H1 (cell line): Measurements from ENCODE around the gene NELL1.

Experiments used
- JUND ChIP-seq: IDR thresholded peaks from 2 replicates; pipeline ENCODE4 v1.6.1; 2011; ENCODE audit warnings: mild to moderate bottlenecking, improper control_type of control experiment, low read length
- SIN3A ChIP-seq, 2 experiments: IDR thresholded peaks in 1 of 2; conservative IDR thresholded peaks in 1 of 2; 2 replicates each; pipeline ENCODE4 v1.6.1; 2011 to 2012; ENCODE audit warnings: low read length in 2 of 2, improper control_type of control experiment in 1 of 2, low read depth in 1 of 2, mild to moderate bottlenecking in 1 of 2
- ZNF274 ChIP-seq: IDR thresholded peaks from 2 replicates; pipeline ENCODE4 v1.7.0; 2012; ENCODE audit warnings: low read length, borderline replicate concordance; ENCODE audit errors: extremely low read depth
- TF ChIP-seq, protein P1 (sequence below): IDR thresholded peaks from 2 replicates; pipeline ENCODE4 v1.6.1; 2011; ENCODE audit warnings: low read length, improper control_type of control experiment
- TF ChIP-seq, protein P2 (sequence below), 3 experiments: IDR thresholded peaks; 1 replicate in 2 of 3; 2 replicates in 1 of 3; pipeline versions ENCODE4 v1.5.1 to v1.6.1; 2011; ENCODE audit warnings: low read length in 3 of 3, mild to moderate bottlenecking in 3 of 3, inconsistent platforms in 2 of 3, low read depth in 1 of 3, moderate library complexity in 1 of 3; ENCODE audit not compliant: insufficient read depth in 1 of 3; ENCODE audit errors: control extremely low read depth in 1 of 3

DNA sequence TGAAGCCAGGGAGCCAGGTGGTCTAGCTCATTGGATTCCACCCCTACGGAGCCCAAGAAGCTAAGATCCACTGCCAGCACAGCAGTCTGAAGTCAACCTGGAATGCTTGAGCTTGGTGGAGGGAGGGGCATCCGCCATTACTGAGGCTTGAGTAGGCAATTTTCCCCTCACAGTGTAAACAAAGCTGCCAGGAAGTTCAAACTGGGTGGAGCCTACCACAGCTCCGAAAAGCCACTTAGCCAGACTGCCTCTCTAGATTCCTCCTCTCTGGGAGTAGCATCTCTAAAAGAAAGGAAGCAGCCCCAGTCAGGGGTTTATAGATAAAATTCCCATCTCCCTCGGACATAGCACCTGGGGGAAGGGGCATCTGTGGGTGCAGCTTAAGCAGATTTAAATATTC lies 620.3 kb downstream of the NELL1 start:
- TF ChIP-seq ZNF274 (no peak), JUND (no peak), SIN3A (conservative IDR thresholded peaks at IDR 0.05 in 1 of 2, IDR thresholded peaks at IDR 0.05 in 1 of 2; ENCODE audit: low read depth in 1 of 2, low read length in 2 of 2) (no peak)
- TF ChIP-seq, protein P1, sequence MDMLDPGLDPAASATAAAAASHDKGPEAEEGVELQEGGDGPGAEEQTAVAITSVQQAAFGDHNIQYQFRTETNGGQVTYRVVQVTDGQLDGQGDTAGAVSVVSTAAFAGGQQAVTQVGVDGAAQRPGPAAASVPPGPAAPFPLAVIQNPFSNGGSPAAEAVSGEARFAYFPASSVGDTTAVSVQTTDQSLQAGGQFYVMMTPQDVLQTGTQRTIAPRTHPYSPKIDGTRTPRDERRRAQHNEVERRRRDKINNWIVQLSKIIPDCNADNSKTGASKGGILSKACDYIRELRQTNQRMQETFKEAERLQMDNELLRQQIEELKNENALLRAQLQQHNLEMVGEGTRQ: no peak
- TF ChIP-seq, protein P2, sequence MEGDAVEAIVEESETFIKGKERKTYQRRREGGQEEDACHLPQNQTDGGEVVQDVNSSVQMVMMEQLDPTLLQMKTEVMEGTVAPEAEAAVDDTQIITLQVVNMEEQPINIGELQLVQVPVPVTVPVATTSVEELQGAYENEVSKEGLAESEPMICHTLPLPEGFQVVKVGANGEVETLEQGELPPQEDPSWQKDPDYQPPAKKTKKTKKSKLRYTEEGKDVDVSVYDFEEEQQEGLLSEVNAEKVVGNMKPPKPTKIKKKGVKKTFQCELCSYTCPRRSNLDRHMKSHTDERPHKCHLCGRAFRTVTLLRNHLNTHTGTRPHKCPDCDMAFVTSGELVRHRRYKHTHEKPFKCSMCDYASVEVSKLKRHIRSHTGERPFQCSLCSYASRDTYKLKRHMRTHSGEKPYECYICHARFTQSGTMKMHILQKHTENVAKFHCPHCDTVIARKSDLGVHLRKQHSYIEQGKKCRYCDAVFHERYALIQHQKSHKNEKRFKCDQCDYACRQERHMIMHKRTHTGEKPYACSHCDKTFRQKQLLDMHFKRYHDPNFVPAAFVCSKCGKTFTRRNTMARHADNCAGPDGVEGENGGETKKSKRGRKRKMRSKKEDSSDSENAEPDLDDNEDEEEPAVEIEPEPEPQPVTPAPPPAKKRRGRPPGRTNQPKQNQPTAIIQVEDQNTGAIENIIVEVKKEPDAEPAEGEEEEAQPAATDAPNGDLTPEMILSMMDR (IDR thresholded peaks at IDR 0.05; ENCODE audit: control extremely low read depth in 1 of 3, insufficient read depth in 1 of 3, low read depth in 1 of 3, low read length in 3 of 3): no peak
